HUES6 (cell line): ENCODE measurements around the gene C20orf204.

ENCODE experiments used
- H3K27ac ChIP-seq: 2 replicates; pipeline ENCODE4 v1.7.0; 2013; ENCODE audit warnings: low read depth, mild to moderate bottlenecking, low read length, inconsistent platforms
- H3K27me3 ChIP-seq: 2 replicates; pipeline ENCODE4 v1.6.1; 2013; ENCODE audit warnings: low read length; ENCODE audit not compliant: control insufficient read depth, insufficient read depth
- H3K36me3 ChIP-seq: 2 replicates; pipeline ENCODE4 v1.6.1; 2013; ENCODE audit warnings: low read length; ENCODE audit not compliant: control insufficient read depth, insufficient read depth
- H3K4me1 ChIP-seq: 2 replicates; pipeline ENCODE4 v1.6.1; 2013; ENCODE audit warnings: low read length; ENCODE audit not compliant: control insufficient read depth, insufficient read depth
- H3K4me3 ChIP-seq: 2 replicates; pipeline ENCODE4 v1.5.1; 2013; ENCODE audit warnings: low read depth, low read length
- H3K9ac ChIP-seq: one replicate; pipeline ENCODE4 v1.6.1; 2013; ENCODE audit warnings: mild to moderate bottlenecking, low read length
- H3K9me3 ChIP-seq: 2 replicates; pipeline ENCODE4 v1.6.1; 2013; ENCODE audit warnings: low read depth, low read length; ENCODE audit not compliant: control insufficient read depth, insufficient read depth

Gene C20orf204

DNA sequence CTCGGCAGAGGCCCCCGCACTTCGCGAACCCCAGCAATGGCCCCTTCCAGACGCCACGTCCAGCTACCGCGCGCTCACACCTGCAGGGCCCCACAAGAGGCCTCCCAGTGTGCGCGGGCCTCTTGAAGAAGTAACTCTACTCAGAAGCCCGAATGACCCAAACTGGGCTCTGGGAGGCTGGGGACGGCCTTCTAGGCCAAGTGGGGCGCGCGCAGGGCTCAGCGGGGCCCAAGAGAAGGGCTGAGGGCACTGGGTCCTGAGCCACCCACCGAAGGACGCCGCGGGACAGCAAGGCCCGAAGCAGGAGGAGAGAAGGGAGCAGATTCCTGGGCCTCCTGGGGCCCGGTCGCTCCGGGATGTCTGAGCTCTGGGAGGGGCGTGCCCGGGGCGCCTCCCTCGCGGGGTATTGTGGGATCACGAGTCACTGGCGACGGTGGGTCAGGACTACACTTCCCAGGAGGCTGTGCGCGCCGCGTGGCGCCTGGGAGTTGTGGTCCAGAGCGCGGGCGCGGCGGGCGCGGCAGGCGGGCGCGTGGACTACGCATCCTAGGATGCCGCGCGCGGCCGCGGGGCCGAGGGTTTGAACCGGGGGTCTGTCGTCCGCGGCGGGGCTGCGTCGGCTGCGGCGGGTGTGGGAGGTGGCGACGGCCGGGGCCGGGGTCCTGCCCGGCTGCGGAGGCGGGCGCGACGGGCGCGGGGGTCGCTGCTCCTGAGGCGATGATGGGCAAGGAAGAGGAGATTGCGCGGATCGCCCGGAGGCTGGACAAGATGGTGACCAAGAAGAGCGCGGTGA is 26.8 kb downstream of the C20orf204 start, which contains the start of gene TCEA2:
Gene TCEA2, plus strand, starts transcription at position 603 of the 793 bp plus-strand sequence. Its CDS starts 115 bp downstream, at position 718.
- Histone ChIP-seq H3K9me3 (no peaks in the 10 kb centered on the region), H3K4me1 (peaks cover 24% of the 10 kb centered on the region), H3K36me3 (no peaks in the 10 kb centered on the region), H3K27me3 (no peaks in the 10 kb centered on the region), H3K4me3 (peak within 1 kb of the TSS; percentile 92), H3K27ac (peak within 1 kb of the TSS; percentile 72), H3K9ac (peak within 1 kb of the TSS; percentile 74)

DNA sequence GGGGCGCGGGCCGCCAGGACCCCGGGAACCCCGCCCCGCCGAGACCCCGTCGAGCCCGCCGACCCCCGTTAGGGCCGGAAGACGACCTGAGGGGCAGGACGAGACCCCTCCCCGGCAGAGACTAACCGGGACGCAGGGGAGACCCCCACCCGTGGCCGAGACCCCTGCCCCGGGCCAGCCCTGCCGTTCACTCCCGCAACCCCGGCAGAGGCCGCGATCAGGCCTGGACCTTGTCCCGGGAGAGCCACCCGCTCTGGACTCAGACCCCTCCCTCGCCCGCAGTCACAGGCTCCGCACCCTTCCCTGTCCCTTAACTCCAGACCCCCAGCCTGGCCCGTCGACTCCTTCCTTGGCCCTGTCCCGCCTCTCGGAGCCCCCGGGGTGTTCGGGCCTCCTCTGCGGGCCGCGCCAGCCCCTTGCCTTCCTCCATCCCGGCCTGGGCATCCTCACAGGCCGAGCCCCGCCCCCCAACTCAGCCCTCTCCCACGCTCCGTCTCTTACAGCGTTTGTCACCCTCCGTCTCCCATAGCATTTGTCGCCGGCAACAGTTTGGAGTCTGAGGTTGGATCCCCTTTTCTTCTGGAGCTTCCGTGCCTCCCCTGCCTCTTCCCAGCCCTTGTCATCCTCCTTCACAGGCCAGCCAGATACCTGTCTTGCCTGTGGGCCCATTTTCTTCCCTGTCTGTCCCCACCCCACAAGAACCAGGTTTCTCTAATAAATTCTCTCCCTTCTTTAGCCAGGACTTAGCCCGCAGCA is 27.6 kb downstream of the C20orf204 start:
- Histone ChIP-seq H3K9ac (peak overlapping the region; percentile 66), H3K27me3 (no peaks in the 10 kb centered on the region), H3K27ac (no peak overlapping the region; the same call in 1 of the 2 replicates), H3K4me3 (peak overlapping the region; percentile 92), H3K36me3 (no peaks in the 10 kb centered on the region), H3K4me1 (peaks cover 24% of the 10 kb centered on the region), H3K9me3 (no peaks in the 10 kb centered on the region)

DNA sequence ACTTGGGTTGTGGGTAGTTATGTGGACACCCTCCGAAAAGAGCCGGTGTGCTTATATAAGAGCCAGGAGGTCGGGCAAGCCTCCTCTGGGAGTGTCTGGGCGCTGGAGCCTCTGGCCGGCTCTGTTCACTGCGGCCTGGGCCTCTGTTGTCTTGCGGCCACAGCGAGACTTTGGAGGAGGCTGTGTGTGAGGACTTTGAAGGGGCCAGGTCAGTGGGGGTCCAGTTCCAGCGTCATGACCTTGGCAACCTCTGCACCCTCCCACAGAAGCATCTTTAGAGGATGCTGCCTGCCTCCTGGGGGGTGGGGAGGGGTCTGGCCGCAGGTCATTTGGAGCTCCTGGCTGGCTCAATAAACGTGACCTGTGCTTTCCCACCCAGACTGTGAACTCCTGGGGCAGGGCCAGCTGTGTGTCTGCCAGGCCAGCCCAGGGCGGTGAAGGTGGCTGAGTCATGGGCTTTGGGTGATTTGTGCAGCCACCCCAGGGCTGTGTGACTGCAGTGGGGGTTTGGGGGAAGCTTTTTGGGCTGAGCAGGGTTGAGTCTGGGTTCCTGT is 28.2 kb downstream of the C20orf204 start:
- Histone ChIP-seq H3K36me3 (no peaks in the 10 kb centered on the region), H3K9ac (peak overlapping the region; percentile 4), H3K4me3 (peak overlapping the region; percentile 92), H3K9me3 (no peaks in the 10 kb centered on the region), H3K27ac (no peak overlapping the region), H3K27me3 (no peaks in the 10 kb centered on the region), H3K4me1 (peaks cover 24% of the 10 kb centered on the region)

DNA sequence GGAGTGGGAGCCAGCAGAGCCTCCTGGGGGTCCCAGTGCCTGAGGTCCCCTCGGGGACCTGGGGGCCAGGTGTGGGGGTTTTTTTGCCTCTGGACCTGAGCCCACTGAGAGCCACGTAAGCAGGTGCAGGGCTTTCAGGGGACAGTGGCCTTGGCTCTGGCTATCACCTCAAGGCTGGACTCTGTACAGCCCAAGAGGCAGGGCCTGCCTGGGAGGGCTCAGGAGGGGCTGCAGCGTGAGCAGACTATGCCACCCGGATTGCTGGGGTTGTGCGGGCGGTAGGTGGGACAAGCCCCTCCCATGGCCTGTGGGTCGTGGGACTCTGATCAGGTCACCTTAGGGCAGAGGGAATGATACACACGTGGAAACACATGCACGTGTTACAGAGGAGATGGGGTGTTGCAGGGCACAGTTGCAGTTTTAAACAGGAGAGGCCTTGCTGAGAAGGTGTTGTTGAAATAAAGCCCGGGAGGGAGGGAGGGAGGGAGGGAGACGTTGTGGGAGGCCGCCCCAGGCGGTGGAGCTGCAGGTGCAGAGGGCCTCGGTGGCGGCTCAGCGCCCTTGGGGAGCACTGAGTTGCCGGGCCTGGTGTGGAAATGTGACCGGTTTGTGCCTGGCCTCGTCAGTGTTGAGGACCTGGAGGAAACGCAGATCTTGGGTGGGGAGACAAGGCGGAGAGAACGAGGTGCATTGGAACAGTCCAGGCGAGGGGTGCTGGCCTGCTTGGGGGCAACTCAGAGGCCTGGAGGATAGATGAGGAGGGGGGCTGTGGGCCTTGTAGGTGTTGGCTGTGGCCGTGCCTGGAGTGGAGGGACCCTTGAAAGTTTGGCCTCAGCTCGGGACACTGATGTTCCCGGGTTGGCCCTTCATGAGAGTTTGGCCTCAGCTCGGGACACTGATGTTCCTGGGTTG is 29.3 kb downstream of the C20orf204 start:
- H3K36me3 ChIP-seq: no peaks in the 10 kb centered on the region
- no peak overlapping the region for H3K4me3 ChIP-seq
- H3K27me3 ChIP-seq: no peaks in the 10 kb centered on the region
- peaks cover 24% of the 10 kb centered on the region for H3K4me1 ChIP-seq
- H3K27ac ChIP-seq: no peak overlapping the region
- H3K9me3 ChIP-seq: no peaks in the 10 kb centered on the region
- no peak overlapping the region for H3K9ac ChIP-seq

DNA sequence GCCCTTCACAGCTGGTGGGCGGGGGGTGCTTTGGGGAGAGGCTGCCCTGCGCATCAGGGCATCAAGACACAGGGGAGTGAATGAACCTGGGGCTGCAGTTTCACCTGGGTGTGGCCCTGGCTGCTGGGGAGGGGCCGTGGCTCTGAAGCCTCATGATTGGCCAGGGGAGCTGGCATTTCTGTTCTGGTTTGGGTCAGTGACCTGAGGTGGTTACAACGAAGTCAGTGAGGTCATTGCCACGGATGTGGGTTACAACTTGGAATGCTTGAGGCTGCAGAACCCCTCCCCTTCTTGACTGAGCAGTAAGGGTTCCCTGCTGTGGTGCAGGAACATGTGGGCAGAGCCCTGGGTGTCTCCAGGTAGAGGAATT is 30.0 kb downstream of the C20orf204 start:
- H3K4me1 ChIP-seq: peaks cover 24% of the 10 kb centered on the region
- no peak overlapping the region for H3K9ac ChIP-seq
- H3K9me3 ChIP-seq: no peaks in the 10 kb centered on the region
- H3K36me3 ChIP-seq: no peaks in the 10 kb centered on the region
- H3K27ac ChIP-seq: no peak overlapping the region
- no peak overlapping the region for H3K4me3 ChIP-seq
- no peaks in the 10 kb centered on the region for H3K27me3 ChIP-seq

DNA sequence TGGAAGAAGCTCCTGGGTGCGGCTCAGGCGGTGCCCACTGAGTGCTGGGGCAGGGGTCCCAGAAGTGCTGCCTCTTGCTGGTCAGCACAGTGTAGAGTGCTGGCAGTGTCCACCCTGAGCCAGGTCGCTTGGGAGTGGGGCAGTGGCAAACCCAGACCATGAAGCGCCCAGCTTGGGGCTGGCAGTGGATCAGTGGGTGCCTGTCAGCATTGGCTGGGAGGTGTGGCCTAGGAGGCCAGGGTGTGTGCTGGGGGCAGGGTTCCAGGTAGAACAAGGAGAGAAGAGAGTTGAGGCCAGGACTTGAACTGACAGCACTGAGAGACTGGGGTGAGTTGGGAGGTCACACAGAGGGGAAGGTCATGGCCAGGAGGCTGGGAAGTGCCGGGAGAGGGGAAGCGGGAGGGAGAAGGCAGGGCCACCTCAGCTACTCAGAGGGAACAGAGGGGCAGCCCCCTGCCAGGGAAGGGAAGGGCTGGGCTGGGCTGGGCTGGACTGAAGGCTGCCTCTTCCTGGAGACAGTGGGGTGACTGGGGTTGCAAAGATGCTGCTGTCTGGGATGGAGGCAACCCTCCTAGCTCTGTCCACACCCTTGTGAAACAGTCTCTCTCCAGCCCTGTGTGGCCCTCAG is 31.1 kb downstream of the C20orf204 start:
- Histone ChIP-seq H3K9ac (no peak overlapping the region), H3K4me1 (peaks cover 22% of the 10 kb centered on the region)

DNA sequence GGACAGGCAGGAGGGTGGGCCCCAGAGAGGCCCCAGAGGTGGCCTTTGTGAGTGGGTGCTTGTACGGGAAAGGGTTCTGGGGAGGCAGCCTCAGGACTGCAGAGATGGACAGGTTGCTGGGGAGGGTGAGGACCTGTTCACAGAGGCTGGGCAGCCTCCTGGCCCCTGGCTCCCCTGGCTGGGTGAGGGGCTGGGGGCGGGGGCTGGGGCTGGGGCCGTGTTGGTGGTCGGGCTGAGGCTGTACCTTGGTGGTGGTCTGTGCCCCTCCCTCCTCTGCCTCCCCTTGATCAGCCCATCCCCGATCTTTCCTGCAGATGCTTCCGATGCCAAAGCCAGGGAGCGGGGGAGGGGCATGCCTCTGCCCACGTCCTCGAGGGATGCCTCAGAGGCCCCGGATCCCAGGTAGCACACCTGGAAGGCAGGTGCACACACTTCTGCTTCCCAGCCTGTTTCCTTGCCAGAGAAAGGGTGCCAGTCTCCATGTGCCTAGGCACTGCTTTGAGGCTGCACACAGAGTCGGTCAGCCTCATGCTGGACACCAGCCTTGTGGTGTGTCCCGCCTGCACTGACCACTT is 31.8 kb downstream of the C20orf204 start:
- Histone ChIP-seq H3K27ac (no peak overlapping the region), H3K9ac (no peak overlapping the region), H3K9me3 (no peaks in the 10 kb centered on the region), H3K4me1 (peaks cover 19% of the 10 kb centered on the region), H3K4me3 (no peak overlapping the region), H3K27me3 (no peaks in the 10 kb centered on the region), H3K36me3 (peaks cover 8% of the 10 kb centered on the region)

More for the DNA sequence above, 31.1 kb downstream of the C20orf204 start:
- Histone ChIP-seq H3K36me3 (peaks cover 2% of the 10 kb centered on the region), H3K9me3 (no peaks in the 10 kb centered on the region), H3K4me3 (no peak overlapping the region), H3K27me3 (no peaks in the 10 kb centered on the region), H3K27ac (no peak overlapping the region)

DNA sequence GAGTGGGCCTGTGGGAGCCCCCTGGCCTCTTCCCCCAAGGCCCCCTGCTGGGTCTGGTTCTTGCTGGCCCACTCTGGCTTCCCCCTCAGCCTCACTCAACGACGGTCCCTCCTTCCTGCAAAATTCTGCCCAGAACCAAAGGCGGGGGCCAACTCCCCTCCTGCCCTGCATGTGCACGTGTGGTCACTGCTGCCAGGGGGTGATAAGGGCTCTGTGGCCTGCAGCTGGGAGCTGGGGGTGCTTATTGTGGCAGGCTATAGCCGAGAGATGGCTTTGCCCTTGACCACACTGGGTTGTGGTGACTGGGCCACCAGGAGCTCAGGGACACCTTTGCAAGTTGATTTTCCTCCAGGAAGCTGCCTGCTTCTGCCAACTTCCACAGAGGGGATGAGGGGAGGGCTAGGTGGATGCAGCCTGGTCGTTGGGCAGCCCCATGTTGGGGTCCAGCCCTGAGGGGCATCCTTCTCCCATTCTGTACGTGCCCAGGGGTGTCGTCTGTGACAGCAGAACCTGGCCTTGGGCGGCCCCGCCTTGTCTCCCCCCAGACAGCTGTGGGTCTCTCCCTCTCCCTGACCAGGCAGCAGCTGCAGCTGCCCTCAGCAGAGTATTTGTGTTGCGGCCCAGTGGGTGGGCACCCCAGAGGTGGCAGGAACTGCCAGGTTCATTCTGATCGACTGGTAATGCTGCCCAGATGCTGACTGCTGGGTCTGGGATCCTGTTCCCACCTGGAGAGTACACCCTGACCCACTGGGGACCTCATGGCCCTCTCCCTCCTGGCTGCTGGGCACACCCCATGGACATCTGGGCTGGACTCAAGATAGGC is 32.6 kb downstream of the C20orf204 start:
- peaks cover 17% of the 10 kb centered on the region for H3K4me1 ChIP-seq

DNA sequence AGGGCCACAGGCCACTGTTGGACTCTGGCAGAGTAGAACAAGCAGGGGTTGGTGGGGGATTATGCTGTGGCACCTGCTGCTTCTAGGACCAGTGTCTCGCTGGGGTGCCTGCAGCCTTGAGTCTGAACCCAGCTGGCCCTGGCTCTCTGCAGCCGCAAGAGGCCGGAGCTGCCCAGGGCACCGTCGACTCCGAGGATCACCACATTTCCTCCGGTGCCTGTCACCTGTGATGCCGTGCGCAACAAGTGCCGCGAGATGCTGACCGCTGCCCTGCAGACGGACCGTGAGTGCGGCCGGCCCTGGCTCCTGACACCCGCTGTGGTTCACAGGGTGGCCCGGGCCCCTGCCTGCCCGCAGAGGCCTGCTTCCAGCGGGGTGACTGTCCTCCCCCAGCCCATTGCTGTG is 33.2 kb downstream of the C20orf204 start:
- Histone ChIP-seq H3K9ac (no peak overlapping the region), H3K36me3 (peaks cover 14% of the 10 kb centered on the region), H3K4me3 (no peak overlapping the region), H3K27ac (no peak overlapping the region), H3K27me3 (no peaks in the 10 kb centered on the region), H3K9me3 (no peaks in the 10 kb centered on the region), H3K4me1 (peaks cover 11% of the 10 kb centered on the region)

More for the DNA sequence above, 32.6 kb downstream of the C20orf204 start:
- H3K9ac ChIP-seq: no peak overlapping the region
- no peaks in the 10 kb centered on the region for H3K27me3 ChIP-seq
- H3K27ac ChIP-seq: no peak overlapping the region
- no peak overlapping the region for H3K4me3 ChIP-seq
- H3K36me3 ChIP-seq: peaks cover 9% of the 10 kb centered on the region
- H3K9me3 ChIP-seq: no peaks in the 10 kb centered on the region
